Activated CD8-positive, alpha-beta memory T cell treated with anti-CD3 and anti-CD28 coated beads, Interleukin-2, amount 50 U/mL, for 48 hours (primary cell): Measurements from ENCODE around the gene SIRPB1.
A peak's percentile ranks its signal among the peaks of the same experiment; 100 is the strongest.
"Not testable (repeated sequence)": the region's sequence is repeated elsewhere in the genome, so short reads cannot be mapped to it uniquely, and the experiment has no call there.

Experiments used
- DNase-seq: peaks from one replicate; pipeline ENCODE4 v3.0.0-alpha.2; 2020

SIRPB1 gene

DNA sequence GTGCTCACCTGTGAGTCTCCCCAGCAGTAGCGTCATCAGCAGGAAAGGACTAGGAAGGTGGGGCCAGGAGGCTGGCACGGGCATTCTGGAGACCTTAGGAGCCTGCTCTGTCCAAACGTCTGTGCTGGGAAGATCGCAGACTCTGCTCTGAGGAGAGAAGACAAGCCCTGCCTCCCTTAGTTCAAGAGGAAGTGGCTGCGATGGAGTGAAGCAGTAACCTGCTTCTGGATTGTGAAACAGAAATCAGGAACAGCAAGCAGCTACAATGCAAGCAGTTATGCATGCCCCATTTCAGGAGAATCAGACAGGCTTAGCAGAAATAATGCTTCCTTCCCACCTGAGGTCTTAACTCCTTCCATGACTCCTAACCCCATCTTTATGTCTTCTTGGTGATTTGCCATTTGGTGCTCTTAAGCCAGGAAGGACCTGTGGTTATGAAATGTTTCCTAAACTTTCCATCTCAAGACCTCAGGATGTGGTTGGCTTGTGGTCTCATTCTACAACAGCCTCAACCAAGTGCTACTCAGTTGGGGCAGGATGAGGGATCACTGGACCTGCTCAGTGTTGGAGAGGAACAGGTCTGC is at the start of gene SIRPB1:
Gene SIRPB1, minus strand, starts transcription at position 149 of the 584 bp plus-strand sequence. Its CDS starts 65 bp downstream, at position 84.
- no peak for DNase-seq

DNA sequence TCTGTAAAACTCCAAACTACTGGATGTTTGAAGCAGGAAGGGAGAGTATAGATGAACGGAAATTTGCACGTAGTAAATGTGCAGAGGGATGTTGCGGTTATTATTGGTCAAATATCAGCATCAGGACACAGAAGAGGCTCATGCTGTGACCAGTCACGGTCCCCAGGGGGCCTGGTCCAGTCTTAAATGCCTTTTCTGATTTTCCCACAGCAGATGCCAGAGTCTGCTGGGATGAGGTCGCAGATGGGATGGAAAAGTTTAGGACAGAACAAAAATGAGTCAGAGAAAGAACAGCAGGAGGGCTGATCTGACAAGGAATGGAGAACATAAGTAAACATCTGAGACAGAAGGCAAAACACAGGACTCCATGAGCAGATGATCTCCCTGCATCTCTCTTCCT is 49.5 kb upstream of the SIRPB1 start:
- DNase-seq = no peak

GRCh38 chr20:1667502-1668085 is 47.8 kb upstream of the SIRPB1 start:
- DNase-seq = no peak

- DNase-seq = no peak
These were observed 47.0 kb upstream of the SIRPB1 start for GRCh38 chr20:1666802-1667201.

- DNase-seq = no peak
These were observed 45.5 kb upstream of the SIRPB1 start for GRCh38 chr20:1665345-1665744.

GRCh38 chr20:1664911-1665310 is 45.1 kb upstream of the SIRPB1 start:
- DNase-seq = peak; percentile 77

GRCh38 chr20:1663917-1664316 is 44.1 kb upstream of the SIRPB1 start:
- no peak for DNase-seq

- no peak for DNase-seq
These were observed 41.9 kb upstream of the SIRPB1 start for GRCh38 chr20:1661542-1662299.

- no peak for DNase-seq
These were observed 40.4 kb upstream of the SIRPB1 start for GRCh38 chr20:1660246-1660645.

GRCh38 chr20:1657556-1658334 is 37.9 kb upstream of the SIRPB1 start, which contains the start of gene SIRPG:
Gene SIRPG, minus strand, starts transcription at chr20:1657779. Its CDS starts 65 bp downstream, at chr20:1657714.
- DNase-seq = no peak

- no peak for DNase-seq
These were observed 37.0 kb upstream of the SIRPB1 start for GRCh38 chr20:1656844-1657243.

DNA sequence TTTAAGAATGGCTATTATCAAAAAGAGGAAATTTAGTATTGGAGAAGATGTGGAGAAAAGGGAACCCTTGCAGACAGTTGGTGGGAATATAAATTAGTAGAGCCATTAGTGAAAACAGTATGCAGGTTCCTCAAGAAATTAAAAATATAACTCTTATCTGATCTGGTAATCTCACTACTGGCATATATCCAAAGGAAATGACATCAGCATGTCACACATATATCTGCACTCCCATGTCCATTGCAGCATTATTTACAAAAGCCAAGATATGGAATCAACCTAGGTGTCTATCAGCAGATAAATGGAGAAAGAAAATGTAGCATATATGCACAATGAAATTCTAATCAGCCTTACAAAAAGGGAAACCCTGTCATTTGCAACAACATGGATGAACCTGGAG is 35.2 kb upstream of the SIRPB1 start:
- DNase-seq = no peak

DNA sequence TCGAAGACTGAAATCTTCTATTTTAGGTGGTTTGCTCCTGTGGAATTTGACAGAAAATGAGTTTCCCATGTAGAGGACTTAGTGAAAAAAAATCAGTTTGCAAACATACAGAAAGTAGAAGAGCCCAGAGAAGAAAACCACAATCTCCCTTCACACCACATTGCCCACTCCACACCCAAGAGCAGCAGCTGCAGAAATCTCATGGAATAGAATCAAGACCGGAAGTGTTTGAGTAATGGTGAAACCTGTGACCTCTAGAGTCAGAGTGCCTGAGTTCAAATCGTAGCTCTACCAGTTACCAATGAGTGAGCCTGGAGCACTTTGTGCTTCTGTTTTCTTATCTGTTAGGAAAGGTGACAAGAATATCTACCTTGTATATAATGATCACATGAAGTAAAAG is 33.2 kb upstream of the SIRPB1 start:
- no peak for DNase-seq

GRCh38 chr20:1652104-1652503 is 32.3 kb upstream of the SIRPB1 start:
- no peak for DNase-seq

DNA sequence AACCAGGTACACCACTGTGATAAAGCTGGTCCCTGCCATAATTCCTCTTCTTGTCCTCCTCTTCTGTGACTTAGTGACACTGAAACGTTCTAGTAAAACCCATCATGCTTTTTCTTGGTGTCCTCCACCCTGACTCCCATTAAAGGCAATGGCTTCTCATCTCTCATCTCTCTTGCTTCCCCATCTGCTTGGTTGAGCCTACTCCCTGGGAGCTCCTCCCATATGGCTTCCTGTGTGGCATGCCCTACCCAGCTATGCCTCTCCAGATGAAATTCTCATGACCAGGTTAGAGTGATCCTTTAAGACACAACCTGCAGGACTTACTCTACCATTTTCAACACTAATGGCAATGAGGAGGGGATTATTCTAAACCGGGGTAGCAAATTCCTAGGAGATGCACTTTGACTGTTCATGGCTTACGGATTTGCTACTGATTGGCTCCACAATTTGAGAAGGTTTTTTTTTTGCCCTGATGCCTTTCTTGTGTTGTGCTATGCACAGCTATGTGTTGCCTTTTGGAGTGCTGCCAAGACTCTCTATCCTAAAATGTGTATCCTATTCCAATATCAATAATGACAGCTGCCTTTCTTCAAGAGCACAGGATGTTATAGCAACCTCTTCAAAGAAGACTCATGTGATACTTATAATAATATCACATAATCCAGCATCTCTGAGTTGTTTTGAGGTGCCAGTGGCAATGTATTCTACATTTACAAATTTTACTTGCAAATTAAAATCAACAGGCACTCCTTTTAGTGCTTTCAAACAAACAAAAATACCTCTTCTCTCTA is 31.7 kb upstream of the SIRPB1 start:
- no peak for DNase-seq

- no peak for DNase-seq
These were observed 28.3 kb upstream of the SIRPB1 start for GRCh38 chr20:1648101-1648500.

DNA sequence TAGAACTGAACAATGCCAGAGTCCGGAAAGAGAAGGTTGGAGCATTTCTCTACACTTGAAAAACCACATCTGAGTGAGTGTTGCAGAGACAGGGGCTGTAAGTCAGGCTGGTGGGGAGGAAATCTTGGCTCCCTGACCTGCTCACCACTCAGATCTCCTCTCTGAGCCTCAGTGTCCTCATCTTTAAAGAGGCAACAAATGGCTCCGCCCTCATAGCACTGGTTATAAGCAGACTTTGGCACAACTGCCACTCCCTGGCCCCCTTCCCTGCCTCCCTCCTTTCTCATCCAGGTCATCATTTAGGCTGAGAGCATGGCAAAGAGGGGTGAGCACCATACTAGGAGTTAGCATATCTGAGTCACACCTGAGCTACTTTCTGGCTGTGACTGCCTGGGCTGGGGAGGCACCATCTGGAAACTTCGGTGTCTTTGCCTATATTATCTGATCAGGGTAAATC is 27.2 kb upstream of the SIRPB1 start:
- DNase-seq = no peak

- DNase-seq = no peak
These were observed 24.5 kb upstream of the SIRPB1 start for GRCh38 chr20:1644101-1644962.

GRCh38 chr20:1638643-1639042 is 18.8 kb upstream of the SIRPB1 start:
- not testable (repeated sequence) for DNase-seq

DNA sequence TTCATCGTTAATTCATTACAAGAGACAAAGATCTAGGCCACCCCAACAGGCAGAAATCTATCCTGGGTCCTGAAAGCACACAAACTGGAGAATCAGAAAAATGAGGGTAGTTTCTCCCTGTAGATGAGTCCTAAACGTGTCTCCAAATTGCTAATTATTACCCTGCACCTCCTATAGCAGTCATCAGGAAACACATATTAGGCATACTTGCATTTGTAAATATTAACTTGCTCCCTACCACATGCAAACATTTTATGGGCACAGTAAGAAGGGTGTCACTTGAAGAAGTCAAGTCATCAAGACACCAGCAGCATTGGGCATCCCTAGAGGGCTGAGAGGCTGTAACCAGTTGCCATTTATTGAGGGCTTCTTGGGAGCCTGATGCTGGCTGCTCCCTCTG is 17.9 kb upstream of the SIRPB1 start:
- DNase-seq = no peak

DNA sequence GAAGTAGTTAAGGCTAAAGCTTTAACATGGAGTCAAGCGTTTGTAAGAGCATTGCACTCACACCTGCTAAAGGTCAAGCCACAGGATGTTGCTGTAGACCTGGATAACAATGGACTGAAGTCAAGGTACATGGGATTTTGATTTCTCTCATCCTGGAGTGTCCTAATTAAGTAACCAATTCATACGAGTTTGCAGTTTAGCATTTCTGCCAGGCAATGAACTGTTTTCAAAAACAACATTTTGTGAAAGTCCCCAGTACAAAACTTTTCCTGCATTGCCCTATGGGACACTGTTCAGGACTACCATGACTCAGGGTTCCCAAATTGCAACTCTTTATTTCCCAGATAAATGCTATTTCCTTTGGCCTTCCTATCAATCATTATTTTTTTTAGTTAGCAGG is 17.4 kb upstream of the SIRPB1 start:
- DNase-seq = no peak
